ENCODE results near the gene PPP3CA.

- TF ChIP-seq CTCF (optimal IDR thresholded peaks at IDR 0.05 in 1 of 3, IDR thresholded peaks at IDR 0.05 in 1 of 3, conservative IDR thresholded peaks at IDR 0.05 in 1 of 3; ENCODE audit: extremely low read depth in 1 of 3, insufficient read depth in 2 of 3, low read length in 3 of 3): no peak
- no peak for TF ChIP-seq EZH2 (IDR thresholded peaks at IDR 0.05; ENCODE audit: low read length)
Observed at GRCh38 chr4:101218894-101219293, 128.4 kb downstream of the PPP3CA start.
